DMS53 (cell line): ENCODE data around the gene CREB5.
A peak's percentile ranks its signal among the peaks of the same experiment; 100 is the strongest.

Experiments used
- DNase-seq: peaks from one replicate; lab custom pipeline; 2025; lab: John Stamatoyannopoulos, UW

The CREB5 gene

DNA sequence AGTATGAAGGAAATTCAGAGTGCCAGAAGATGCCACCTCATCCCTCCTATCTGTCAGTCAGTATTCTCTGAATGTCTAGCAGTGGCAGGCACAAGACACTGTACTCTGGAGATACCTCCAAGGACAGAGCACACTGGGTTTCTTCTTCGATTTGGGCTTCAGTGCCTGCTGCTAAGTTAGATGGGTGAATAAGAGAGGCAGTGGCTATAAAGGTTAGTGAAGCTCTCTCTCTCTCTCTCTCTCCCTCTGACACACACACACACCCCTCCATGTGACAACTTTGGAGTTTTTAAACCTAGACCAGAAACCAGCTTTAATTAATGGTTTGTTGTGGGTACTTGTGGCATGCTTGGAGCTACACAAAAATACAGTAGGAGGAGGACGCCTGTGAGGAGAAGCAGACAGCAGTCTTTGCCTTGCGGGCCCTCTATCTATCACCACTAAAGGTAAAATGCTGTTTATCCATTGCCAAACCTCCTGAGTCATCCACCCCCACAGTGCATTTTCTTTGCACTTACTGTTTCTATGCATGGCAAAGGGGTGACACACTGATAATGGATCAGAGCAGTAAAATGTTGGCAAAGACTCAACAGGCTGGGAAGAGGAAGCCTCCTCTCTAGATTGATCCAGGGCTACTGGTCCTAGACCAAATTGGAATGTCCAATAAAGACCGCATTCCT is 443.4 kb downstream of the CREB5 start:
- DNase-seq = peak; percentile 21

DNA sequence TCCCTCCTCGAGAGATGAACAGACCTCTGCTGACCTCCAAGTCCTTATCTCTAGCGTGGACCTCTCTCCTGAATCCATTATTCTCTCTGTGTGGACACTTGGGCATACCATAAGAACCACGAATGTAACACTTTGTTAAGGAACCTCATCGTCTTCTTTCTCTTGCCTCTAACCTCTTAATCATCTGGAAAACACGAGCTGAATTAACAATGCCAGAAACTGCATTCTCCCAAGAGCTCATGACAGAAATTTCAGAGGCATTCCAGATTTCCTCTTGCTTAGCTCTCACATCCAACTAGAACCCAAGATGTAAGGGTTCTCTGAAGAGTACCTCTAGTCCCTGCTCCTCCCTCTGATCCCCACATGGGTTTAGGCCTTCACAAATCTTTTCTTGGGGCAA is 444.3 kb downstream of the CREB5 start:
- DNase-seq = no peak

DNA sequence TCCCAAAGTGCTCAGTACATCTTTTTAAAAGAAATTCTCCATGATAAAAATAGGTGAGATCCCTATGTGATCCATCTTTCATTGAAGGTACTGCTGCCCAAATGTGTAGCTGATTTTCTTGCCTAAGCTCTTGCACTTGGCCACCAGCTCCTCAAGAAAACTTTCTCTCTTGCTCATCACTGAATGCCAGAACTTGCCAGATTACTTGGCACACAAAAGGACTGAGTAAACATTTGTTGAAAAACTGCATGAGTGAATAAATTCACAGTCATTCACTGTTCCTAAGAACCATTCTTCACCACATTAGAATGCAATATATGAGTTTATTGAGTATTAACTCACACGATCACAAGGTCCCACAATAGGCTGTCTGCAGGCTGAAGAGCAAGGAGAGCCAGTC is 445.9 kb downstream of the CREB5 start:
- DNase-seq = no peak

DNA sequence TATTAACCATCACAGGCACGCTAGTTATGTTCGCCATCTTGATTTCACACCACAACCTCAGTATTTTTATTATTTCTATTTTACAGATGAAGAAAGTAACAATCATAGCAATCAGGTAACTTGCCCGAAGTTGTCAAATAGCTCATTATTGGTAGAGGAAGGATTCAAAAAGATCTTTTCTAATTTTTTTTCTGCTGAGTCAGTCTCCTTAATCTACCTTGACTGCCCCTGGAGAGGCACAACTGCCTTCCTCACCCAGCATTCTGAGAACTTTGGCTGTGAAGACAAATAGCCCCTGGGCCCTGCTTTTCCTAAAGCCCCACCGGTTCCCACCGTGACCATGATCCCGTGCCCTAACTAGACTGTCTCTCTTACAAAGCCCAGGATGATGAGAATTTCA is 446.6 kb downstream of the CREB5 start:
- DNase-seq = no peak

DNA sequence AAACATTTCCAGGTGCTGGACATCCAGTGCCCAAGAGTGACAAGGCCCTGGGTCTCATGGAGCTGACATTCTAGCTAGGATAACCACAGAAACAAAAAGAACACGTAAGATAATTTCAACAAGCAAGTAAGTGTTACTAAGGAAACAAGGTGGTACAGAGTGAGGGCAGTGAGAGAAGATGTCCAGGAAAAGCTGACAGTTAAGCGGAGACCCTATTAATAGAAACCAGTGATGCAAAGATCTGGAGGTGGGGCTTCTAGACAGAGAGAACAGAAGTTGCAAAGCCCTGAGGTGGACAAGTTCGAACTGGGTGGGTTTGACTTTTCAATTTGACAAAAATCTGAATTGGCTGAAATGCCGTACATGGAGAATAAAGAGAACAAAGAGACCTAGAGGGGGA is 449.5 kb downstream of the CREB5 start:
- no peak for DNase-seq

DNA sequence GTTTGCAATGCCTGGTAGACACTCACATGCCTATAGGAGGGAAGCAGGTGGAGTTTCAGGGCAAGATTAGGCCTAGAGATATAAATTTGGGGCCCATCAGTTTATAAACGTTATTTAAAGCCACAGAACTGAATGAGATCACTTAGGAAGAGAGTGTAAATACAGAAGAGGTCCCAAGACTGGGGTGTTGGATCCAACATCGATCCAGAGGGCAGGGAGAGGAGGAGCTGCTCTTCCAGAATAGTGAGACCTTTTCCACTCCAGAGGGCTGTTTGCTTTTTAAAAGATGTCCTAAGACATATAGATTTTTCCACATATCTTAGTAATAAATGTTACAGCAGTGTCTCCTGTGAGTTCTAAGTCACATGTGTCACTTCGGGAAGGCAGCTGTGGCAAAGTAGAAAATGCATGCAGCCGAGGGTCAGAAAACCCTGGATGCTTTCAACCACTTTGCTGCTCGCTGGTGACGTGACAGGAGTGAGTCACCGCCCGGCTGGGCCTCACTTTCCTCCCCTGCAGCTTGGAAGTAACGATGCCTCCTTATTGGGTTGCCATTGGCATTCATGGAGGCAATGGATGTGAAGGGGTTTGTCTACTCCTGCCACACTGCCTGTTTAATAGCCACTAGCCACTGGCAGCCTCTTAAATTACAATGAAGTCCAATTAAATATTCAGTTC is 450.4 kb downstream of the CREB5 start:
- DNase-seq = no peak

DNA sequence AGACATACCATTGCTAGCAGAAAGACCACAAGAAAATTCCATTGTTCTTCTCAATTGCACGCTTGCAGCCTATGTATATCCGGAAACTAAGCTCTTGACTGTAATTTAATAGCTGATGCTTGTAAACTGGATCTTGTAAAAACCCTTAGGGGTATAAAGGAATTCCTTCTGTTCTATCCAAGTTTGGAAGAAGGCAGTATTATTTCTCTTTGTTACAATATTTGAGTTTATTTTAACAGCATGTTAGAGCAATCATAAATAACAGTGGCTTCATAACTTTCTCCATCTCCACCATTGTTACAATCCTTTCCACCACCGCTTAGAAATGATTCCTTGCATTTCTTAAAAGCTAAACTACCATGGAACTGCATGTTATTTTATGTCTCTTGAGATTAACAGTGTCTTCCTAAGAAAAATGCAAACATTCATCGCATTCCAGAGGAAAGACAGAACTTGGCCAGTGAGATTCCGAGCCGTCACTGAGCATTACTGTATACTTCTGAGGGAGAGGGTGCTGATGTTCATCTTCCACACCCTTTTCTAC is 453.4 kb downstream of the CREB5 start:
- DNase-seq = no peak

DNA sequence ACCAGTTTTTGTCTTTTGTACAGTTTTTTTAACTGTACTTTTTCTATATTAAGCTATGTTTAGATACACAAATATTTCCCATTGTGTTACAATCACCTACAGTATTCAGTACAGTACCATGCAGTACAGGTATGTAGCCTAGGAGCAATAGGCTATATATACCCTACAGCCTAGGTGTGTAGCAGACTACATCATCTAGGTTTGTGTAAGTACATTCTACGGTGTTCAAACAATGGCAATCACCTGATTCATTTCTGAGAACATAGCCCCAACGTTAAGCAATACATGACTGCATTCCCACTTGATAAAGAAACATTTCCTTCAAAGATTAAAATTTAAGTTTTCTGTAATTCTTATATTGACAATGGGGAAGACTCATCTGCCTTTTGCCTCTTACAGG is 456.4 kb downstream of the CREB5 start:
- DNase-seq = no peak

DNA sequence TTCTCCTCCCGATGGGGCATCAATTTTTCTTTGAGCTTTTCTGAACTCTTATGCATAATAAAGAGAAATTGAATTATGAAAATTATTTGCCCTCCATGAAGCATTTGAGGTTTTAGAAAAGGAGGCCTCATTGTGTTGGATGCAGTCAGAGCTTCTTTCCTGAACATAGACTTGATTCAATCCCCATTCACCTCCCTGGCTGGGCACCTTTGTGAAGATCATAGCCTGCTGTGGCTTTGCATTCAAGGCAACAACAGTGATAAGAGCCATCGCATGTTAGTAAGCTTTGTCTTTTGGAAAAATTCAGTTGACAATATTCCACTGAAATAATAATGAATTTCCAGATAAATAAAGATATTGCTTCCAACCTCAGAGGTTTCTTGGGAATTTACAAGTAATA is 458.8 kb downstream of the CREB5 start:
- DNase-seq = no peak

DNA sequence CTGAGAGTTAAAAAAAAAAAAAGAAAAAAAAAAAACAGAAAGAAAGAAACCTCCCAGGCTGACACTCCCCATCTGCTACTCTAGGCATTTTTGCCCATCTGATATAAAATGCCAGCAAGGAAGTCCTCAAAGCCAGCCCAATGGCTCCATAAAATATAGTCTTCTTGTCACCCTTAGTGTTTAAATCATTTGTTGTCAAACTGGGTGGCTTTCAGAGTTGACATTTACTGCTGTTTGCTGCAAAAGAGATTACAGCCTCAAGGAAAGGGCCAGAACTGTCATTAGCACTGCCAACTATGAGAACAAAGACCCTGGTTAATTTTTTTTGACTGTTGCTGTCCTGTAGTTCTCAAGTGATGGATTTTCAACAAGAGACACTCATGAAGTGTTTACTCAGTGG is 459.3 kb downstream of the CREB5 start:
- no peak for DNase-seq

DNA sequence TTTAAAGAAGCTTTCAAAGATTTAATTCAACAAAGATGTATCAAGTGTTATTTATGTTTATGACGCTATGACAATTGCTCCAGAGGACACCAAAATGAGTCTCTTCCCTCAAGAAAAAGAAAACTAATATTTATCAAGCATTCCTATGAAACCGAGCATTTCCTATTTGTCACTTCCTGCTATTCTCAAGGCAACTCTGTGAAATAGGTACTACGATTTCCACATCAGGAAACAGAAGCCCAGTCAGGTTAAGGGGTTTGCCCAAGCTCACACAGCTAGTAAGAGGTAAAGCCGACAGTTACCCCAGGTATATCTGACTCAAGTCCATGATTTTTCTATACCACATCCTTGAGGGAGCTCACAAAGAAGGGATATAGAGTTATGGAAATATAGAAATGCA is 459.9 kb downstream of the CREB5 start:
- no peak for DNase-seq

DNA sequence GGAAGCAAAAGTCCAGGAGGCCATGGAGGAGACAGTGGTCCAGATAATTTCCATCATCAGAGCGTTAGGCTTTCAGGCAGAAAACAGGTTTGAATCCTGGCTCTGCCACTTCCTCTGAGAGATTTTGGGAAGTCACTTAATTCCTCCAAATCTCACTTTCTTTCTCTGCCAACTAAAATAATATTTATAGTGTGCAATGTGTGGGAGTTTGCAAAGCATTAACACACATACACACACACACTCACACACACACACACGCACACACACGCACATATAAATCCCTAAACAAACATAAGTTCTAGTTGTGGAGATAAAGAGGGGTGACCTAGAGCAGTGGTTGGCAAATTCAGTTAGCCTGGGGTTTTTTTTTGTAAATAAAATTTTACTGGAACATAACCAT is 461.0 kb downstream of the CREB5 start:
- no peak for DNase-seq

DNA sequence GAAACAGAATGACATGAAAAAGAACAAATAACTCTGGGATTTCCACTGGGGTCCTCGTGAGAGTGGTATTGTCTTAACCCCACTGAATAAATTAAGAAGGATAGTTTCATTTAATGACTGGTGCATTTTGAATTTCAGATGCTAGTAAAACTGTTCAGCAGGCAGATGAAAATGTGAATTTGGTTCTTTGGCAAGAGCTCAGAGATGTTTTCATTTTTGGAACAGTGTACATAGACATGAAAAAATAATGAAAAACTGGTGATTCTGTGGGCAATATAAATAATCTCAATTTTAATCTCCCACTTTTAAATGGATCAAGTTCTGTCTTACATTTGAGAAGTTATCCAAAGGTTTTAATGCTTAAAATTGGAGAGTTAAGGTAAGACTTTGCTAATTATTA is 461.7 kb downstream of the CREB5 start:
- no peak for DNase-seq
